NCI-H524 (cell line): Measurements from ENCODE around the gene PHPT1.

Experiments used
- DNase-seq, 2 experiments: peaks; one replicate each; lab custom pipeline; 2025; lab: John Stamatoyannopoulos, UW

Gene PHPT1

GRCh38 chr9:136847826-136848392, 1.3 kb upstream of the PHPT1 start:
- DNase-seq: peak; percentile 56 to 82

- peak; percentile 73 to 75 for DNase-seq
These were observed 694 bp upstream of the PHPT1 start for GRCh38 chr9:136848393-136849037.

- peak in 1 of 2 experiments; percentile 33 for DNase-seq
These were observed 1.0 kb downstream of the PHPT1 start for GRCh38 chr9:136849960-136850865.

GRCh38 chr9:136850866-136851775, 1.9 kb downstream of the PHPT1 start:
- DNase-seq: no peak

GRCh38 chr9:136851941-136852663, 2.9 kb downstream of the PHPT1 start, which contains the start of gene MAMDC4:
TSS of gene MAMDC4 (plus strand) at chr9:136852346. CDS start at chr9:136852417, 71 bp downstream.
- no peak for DNase-seq

- no peak for DNase-seq
These were observed 3.7 kb downstream of the PHPT1 start for GRCh38 chr9:136852664-136853595.

GRCh38 chr9:136853596-136854112, 4.4 kb downstream of the PHPT1 start:
- no peak for DNase-seq

GRCh38 chr9:136854113-136854841, 5.1 kb downstream of the PHPT1 start:
- no peak for DNase-seq

GRCh38 chr9:136854842-136855460, 5.7 kb downstream of the PHPT1 start:
- DNase-seq: no peak

- no peak for DNase-seq
These were observed 6.4 kb downstream of the PHPT1 start for GRCh38 chr9:136855461-136856078.

- DNase-seq: no peak
These were observed 6.9 kb downstream of the PHPT1 start for GRCh38 chr9:136856079-136856476.

GRCh38 chr9:136856541-136857141, 7.4 kb downstream of the PHPT1 start:
- no peak for DNase-seq

- DNase-seq: no peak
These were observed 8.0 kb downstream of the PHPT1 start for GRCh38 chr9:136857166-136857565.

GRCh38 chr9:136857581-136858412, 8.6 kb downstream of the PHPT1 start:
- no peak for DNase-seq

GRCh38 chr9:136858452-136858843, 9.2 kb downstream of the PHPT1 start:
- DNase-seq: no peak

GRCh38 chr9:136858844-136859757, 9.9 kb downstream of the PHPT1 start:
- DNase-seq: no peak
